ENCODE results near the gene CCDC116. TPM values are rescaled to one million over a fixed set of nuclear protein-coding genes. Genes with fewer than 3 reads are reported as not detected.

CCDC116 gene
- total RNA-seq, 3 donors from 2014 or later (not counting 1 experiment from before 2014, with no cell fraction given), result 0.43 TPM; not detected in 2

DNA sequence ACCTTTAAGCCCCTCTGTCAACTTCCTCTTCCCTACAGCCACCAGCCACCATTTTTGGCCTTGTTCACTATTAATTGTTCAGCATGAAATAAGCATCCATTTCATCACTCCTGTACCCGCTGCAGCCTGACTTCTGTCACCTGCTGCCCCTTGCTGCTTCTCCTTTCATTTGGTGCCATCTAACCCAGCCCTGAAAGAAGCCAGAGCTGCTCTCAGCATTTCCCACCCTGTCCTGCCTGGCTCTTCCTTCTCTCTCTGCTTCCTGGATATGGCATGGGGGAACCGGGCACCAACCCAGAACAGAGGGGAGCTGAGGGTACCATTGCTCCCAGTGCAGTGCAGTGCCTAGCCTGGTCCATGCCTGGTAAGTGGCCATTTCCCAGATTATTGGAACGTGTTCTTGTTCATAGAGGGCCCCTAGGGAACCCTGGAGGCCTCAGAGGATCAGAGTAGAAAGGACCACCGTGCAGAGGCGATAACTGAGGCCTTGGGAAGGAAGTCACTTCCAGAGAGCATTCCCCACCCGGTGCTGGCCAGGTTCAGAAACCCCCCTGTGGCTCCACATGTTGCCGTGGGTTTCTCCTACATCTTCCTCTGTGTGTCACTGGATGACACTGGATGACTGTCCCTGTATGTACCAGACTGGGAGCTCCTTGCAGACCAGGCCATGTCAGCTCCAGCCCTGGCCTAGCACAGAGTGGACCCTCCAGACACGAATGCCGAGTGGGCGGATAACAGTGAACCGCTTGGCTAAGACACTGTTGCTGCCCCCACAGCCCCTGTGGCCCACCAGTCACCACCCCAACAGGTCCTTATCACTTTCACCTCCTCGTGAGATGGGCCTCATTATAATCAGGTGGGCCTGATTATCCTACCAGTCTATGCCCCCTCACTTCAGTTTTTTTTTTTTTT is 7.4 kb upstream of the CCDC116 start:
- no peaks in the 10 kb centered on the region for H3K9me3 Mint-ChIP-seq
- WGBS (ENCODE audit: insufficient coverage), result 92% methylated on average over 12 of the region's 12 CpGs
- peak overlapping the region; percentile 58 to 83 for H3K27ac Mint-ChIP-seq
- Histone ChIP-seq H3K27ac (ENCODE audit: low read length) (no peak overlapping the region), H3K9me3 (ENCODE audit: control insufficient read depth, insufficient read depth, low read length) (no peaks in the 10 kb centered on the region), H3K36me3 (ENCODE audit: control insufficient read depth, insufficient read depth, low read length) (peaks cover 41% of the 10 kb centered on the region), H3K27me3 (ENCODE audit: control insufficient read depth, insufficient read depth, low read length) (no peaks in the 10 kb centered on the region), H3K4me1 (ENCODE audit: control insufficient read depth, insufficient read depth, low read length) (peaks cover 35% of the 10 kb centered on the region), H3K4me3 (ENCODE audit: low read length) (no peak overlapping the region)
- DNase-seq, result no peak
- H3K4me1 Mint-ChIP-seq, result peaks cover 35 to 64% of the 10 kb centered on the region in 2 donors
- intact Hi-C loops (cut with micrococcal nuclease), result no loop called here
- H3K27me3 Mint-ChIP-seq (ENCODE audit: low read depth in 2 of 2), result no peaks in the 10 kb centered on the region
- H3K4me3 Mint-ChIP-seq, result no peak overlapping the region
- TF ChIP-seq CTCF (IDR thresholded peaks at IDR 0.05), result no peak
- no peak for ATAC-seq
- no peaks in the 10 kb centered on the region for H3K36me3 Mint-ChIP-seq

GRCh38 chr22:21626073-21626734 is 6.4 kb upstream of the CCDC116 start:
- intact Hi-C loops (cut with micrococcal nuclease), result no loop called here
- H3K27me3 ChIP-seq (ENCODE audit: control insufficient read depth, insufficient read depth, low read length), result no peaks in the 10 kb centered on the region
- Mint-ChIP-seq H3K27ac (peak overlapping the region; percentile 51 to 83), H3K9me3 (no peaks in the 10 kb centered on the region), H3K4me3 (peak overlapping the region; percentile 28), H3K27me3 (ENCODE audit: low read depth in 2 of 2) (no peaks in the 10 kb centered on the region), H3K36me3 (no peaks in the 10 kb centered on the region), H3K4me1 (peaks cover 32 to 53% of the 10 kb centered on the region in 2 donors)
- H3K4me1 ChIP-seq (ENCODE audit: control insufficient read depth, insufficient read depth, low read length), result peaks cover 38% of the 10 kb centered on the region
- WGBS (ENCODE audit: insufficient coverage), result 81% methylated on average over 4 of the region's 4 CpGs
- no peaks in the 10 kb centered on the region for H3K9me3 ChIP-seq (ENCODE audit: control insufficient read depth, insufficient read depth, low read length)
- no peak overlapping the region for H3K4me3 ChIP-seq (ENCODE audit: low read length)
- ATAC-seq, result no peak
- no peak for DNase-seq
- no peak overlapping the region for H3K27ac ChIP-seq (ENCODE audit: low read length)
- TF ChIP-seq CTCF (IDR thresholded peaks at IDR 0.05), result no peak
- peaks cover 38% of the 10 kb centered on the region for H3K36me3 ChIP-seq (ENCODE audit: control insufficient read depth, insufficient read depth, low read length)

GRCh38 chr22:21626735-21627469 is 5.7 kb upstream of the CCDC116 start:
- Histone ChIP-seq H3K4me3 (ENCODE audit: low read length) (no peak overlapping the region), H3K4me1 (ENCODE audit: control insufficient read depth, insufficient read depth, low read length) (peaks cover 38% of the 10 kb centered on the region), H3K36me3 (ENCODE audit: control insufficient read depth, insufficient read depth, low read length) (peaks cover 38% of the 10 kb centered on the region), H3K27me3 (ENCODE audit: control insufficient read depth, insufficient read depth, low read length) (no peaks in the 10 kb centered on the region), H3K27ac (ENCODE audit: low read length) (no peak overlapping the region), H3K9me3 (ENCODE audit: control insufficient read depth, insufficient read depth, low read length) (no peaks in the 10 kb centered on the region)
- Mint-ChIP-seq H3K9me3 (no peaks in the 10 kb centered on the region), H3K4me3 (peak overlapping the region; percentile 28), H3K4me1 (peaks cover 32 to 48% of the 10 kb centered on the region in 2 donors), H3K36me3 (no peaks in the 10 kb centered on the region), H3K27ac (peak overlapping the region in 1 of 2 donors; percentile 51), H3K27me3 (ENCODE audit: low read depth in 2 of 2) (no peaks in the 10 kb centered on the region)
- DNase-seq, result no peak
- WGBS (ENCODE audit: insufficient coverage), result 93% methylated on average over 11 of the region's 11 CpGs
- no peak for ATAC-seq
- intact Hi-C loops (cut with micrococcal nuclease), result no loop called here
- no peak for TF ChIP-seq CTCF (IDR thresholded peaks at IDR 0.05)
